HEK293 (cell line): ENCODE data around the gene SAMD11.

Experiments
- HOXD13 ChIP-seq: sonication (generic); formaldehyde crosslinking; IDR thresholded peaks from 2 replicates; pipeline ENCODE4 v1.8.0; 2022; ENCODE audit warnings: missing genetic modification reagents, borderline replicate concordance
- KLF8 ChIP-seq: fragments of 450-650 bp; formaldehyde crosslinking; IDR thresholded peaks from 2 replicates; pipeline ENCODE4 v1.5.1; 2016; ENCODE audit warnings: missing biosample characterization, missing genetic modification characterization
- OSR2 ChIP-seq: fragments of 450-650 bp; formaldehyde crosslinking; IDR thresholded peaks from 2 replicates; pipeline ENCODE4 v1.5.1; 2016; ENCODE audit warnings: missing biosample characterization, missing genetic modification characterization
- ZBTB10 ChIP-seq: fragments of 450-650 bp; formaldehyde crosslinking; IDR thresholded peaks from 2 replicates; pipeline ENCODE4 v1.5.1; 2016; ENCODE audit warnings: missing biosample characterization, missing genetic modification characterization
- ZBTB20 ChIP-seq: fragments of 450-650 bp; formaldehyde crosslinking; IDR thresholded peaks from 2 replicates; pipeline ENCODE4 v1.5.1; 2016; ENCODE audit warnings: missing biosample characterization, missing genetic modification characterization
- ZBTB26 ChIP-seq: fragments of 450-650 bp; formaldehyde crosslinking; optimal IDR thresholded peaks from 2 replicates; pipeline ENCODE3; 2016; ENCODE audit warnings: missing biosample characterization, mild to moderate bottlenecking, missing genetic modification characterization
- ZBTB48 ChIP-seq: fragments of 450-650 bp; formaldehyde crosslinking; IDR thresholded peaks from 2 replicates; pipeline ENCODE4 v1.5.1; 2016; ENCODE audit warnings: missing biosample characterization, missing genetic modification characterization
- ZBTB7A ChIP-seq: fragments of 450-650 bp; formaldehyde crosslinking; IDR thresholded peaks from 2 replicates; pipeline ENCODE4 v1.5.1; 2016; ENCODE audit warnings: low read depth, missing biosample characterization, missing genetic modification characterization
- ZNF10 ChIP-seq: fragments of 450-650 bp; formaldehyde crosslinking; IDR thresholded peaks from 2 replicates; pipeline ENCODE4 v1.5.1; 2017; ENCODE audit warnings: missing biosample characterization, missing genetic modification characterization
- ZNF132 ChIP-seq: fragments of 450-650 bp; formaldehyde crosslinking; IDR thresholded peaks from 2 replicates; pipeline ENCODE4 v1.5.1; 2017; ENCODE audit warnings: missing biosample characterization, missing genetic modification characterization, borderline replicate concordance
- ZNF146 ChIP-seq: fragments of 450-650 bp; formaldehyde crosslinking; IDR thresholded peaks from 2 replicates; pipeline ENCODE4 v1.5.1; 2016; ENCODE audit warnings: missing biosample characterization, missing genetic modification characterization
- ZNF16 ChIP-seq: fragments of 450-650 bp; formaldehyde crosslinking; IDR thresholded peaks from 2 replicates; pipeline ENCODE4 v1.5.1; 2016; ENCODE audit warnings: low read depth, missing biosample characterization, missing genetic modification characterization
- ZNF169 ChIP-seq: fragments of 450-650 bp; formaldehyde crosslinking; IDR thresholded peaks from 2 replicates; pipeline ENCODE4 v1.5.1; 2016; ENCODE audit warnings: missing biosample characterization, missing genetic modification characterization
- ZNF175 ChIP-seq: fragments of 450-650 bp; formaldehyde crosslinking; IDR thresholded peaks from 2 replicates; pipeline ENCODE4 v1.5.1; 2016; ENCODE audit warnings: missing biosample characterization, missing genetic modification characterization
- ZNF202 ChIP-seq: fragments of 450-650 bp; formaldehyde crosslinking; IDR thresholded peaks from 2 replicates; pipeline ENCODE4 v1.5.1; 2016; ENCODE audit warnings: missing biosample characterization, missing genetic modification characterization, borderline replicate concordance
- ZNF214 ChIP-seq: fragments of 450-650 bp; formaldehyde crosslinking; IDR thresholded peaks from 2 replicates; pipeline ENCODE4 v1.5.1; 2017; ENCODE audit warnings: missing biosample characterization, mild to moderate bottlenecking, missing genetic modification characterization, borderline replicate concordance
- ZNF292 ChIP-seq: fragments of 450-650 bp; formaldehyde crosslinking; IDR thresholded peaks from 2 replicates; pipeline ENCODE4 v1.5.1; 2016; ENCODE audit warnings: low read depth, missing biosample characterization, missing genetic modification characterization, borderline replicate concordance
- ZNF302 ChIP-seq: fragments of 450-650 bp; formaldehyde crosslinking; IDR thresholded peaks from 2 replicates; pipeline ENCODE4 v1.5.1; 2016; ENCODE audit warnings: missing biosample characterization, missing genetic modification characterization, low read depth
- ZNF311 ChIP-seq: fragments of 450-650 bp; formaldehyde crosslinking; IDR thresholded peaks from 2 replicates; pipeline ENCODE4 v1.5.1; 2017; ENCODE audit warnings: missing biosample characterization, missing genetic modification characterization, borderline replicate concordance
- ZNF391 ChIP-seq: fragments of 450-650 bp; formaldehyde crosslinking; IDR thresholded peaks from 2 replicates; pipeline ENCODE4 v1.5.1; 2016; ENCODE audit warnings: low read depth, missing biosample characterization, missing genetic modification characterization, borderline replicate concordance
- ZNF394 ChIP-seq: fragments of 450-650 bp; formaldehyde crosslinking; IDR thresholded peaks from 2 replicates; pipeline ENCODE4 v1.5.1; 2016; ENCODE audit warnings: missing biosample characterization, missing genetic modification characterization, mild to moderate bottlenecking, moderate library complexity, borderline replicate concordance
- ZNF416 ChIP-seq: fragments of 450-650 bp; formaldehyde crosslinking; IDR thresholded peaks from 2 replicates; pipeline ENCODE4 v1.5.1; 2016; ENCODE audit warnings: missing biosample characterization, missing genetic modification characterization
- ZNF529 ChIP-seq: fragments of 450-650 bp; formaldehyde crosslinking; IDR thresholded peaks from 2 replicates; pipeline ENCODE4 v1.5.1; 2017; ENCODE audit warnings: missing genetic modification characterization, missing biosample characterization; ENCODE audit not compliant: insufficient replicate concordance
- ZNF544 ChIP-seq: fragments of 450-650 bp; formaldehyde crosslinking; IDR thresholded peaks from 2 replicates; pipeline ENCODE4 v1.5.0; 2017; ENCODE audit warnings: missing biosample characterization, missing genetic modification characterization
- ZNF560 ChIP-seq: fragments of 450-650 bp; formaldehyde crosslinking; IDR thresholded peaks from 2 replicates; pipeline ENCODE4 v1.5.1; 2017; ENCODE audit warnings: missing biosample characterization, missing genetic modification characterization, borderline replicate concordance
- ZNF585B ChIP-seq: fragments of 450-650 bp; formaldehyde crosslinking; IDR thresholded peaks from 2 replicates; pipeline ENCODE4 v1.5.1; 2016; ENCODE audit warnings: missing biosample characterization, missing genetic modification characterization
- ZNF629 ChIP-seq: fragments of 450-650 bp; formaldehyde crosslinking; IDR thresholded peaks from 2 replicates; pipeline ENCODE4 v1.5.1; 2017; ENCODE audit warnings: missing biosample characterization, missing genetic modification characterization
- ZNF654 ChIP-seq: fragments of 450-650 bp; formaldehyde crosslinking; IDR thresholded peaks from 2 replicates; pipeline ENCODE4 v1.5.1; 2016; ENCODE audit warnings: low read depth, missing biosample characterization, missing genetic modification characterization
- ZNF664 ChIP-seq: fragments of 450-650 bp; formaldehyde crosslinking; IDR thresholded peaks from 2 replicates; pipeline ENCODE4 v1.5.1; 2016; ENCODE audit warnings: missing biosample characterization, missing genetic modification characterization
- ZNF677 ChIP-seq: fragments of 450-650 bp; IDR thresholded peaks from 2 replicates; pipeline ENCODE4 v1.5.0; 2018; ENCODE audit warnings: missing biosample characterization, mild to moderate bottlenecking, missing genetic modification characterization, moderate library complexity
- ZNF692 ChIP-seq: fragments of 450-650 bp; formaldehyde crosslinking; IDR thresholded peaks from 2 replicates; pipeline ENCODE4 v1.5.1; 2016; ENCODE audit warnings: missing biosample characterization, missing genetic modification characterization
- ZNF701 ChIP-seq: fragments of 450-650 bp; formaldehyde crosslinking; IDR thresholded peaks from 2 replicates; pipeline ENCODE4 v1.5.1; 2016; ENCODE audit warnings: missing biosample characterization, missing genetic modification characterization
- ZNF76 ChIP-seq: fragments of 450-650 bp; formaldehyde crosslinking; IDR thresholded peaks from 2 replicates; pipeline ENCODE4; 2016; ENCODE audit warnings: low read depth, missing biosample characterization, missing genetic modification characterization, borderline replicate concordance
- ZNF776 ChIP-seq: fragments of 450-650 bp; formaldehyde crosslinking; IDR thresholded peaks from 2 replicates; pipeline ENCODE4 v1.5.0; 2017; ENCODE audit warnings: missing biosample characterization, missing genetic modification characterization, borderline replicate concordance
- ZNF837 ChIP-seq: fragments of 450-650 bp; formaldehyde crosslinking; IDR thresholded peaks from 2 replicates; pipeline ENCODE4 v1.5.1; 2016; ENCODE audit warnings: missing biosample characterization, missing genetic modification characterization
- ZSCAN5A ChIP-seq: fragments of 450-650 bp; formaldehyde crosslinking; IDR thresholded peaks from 2 replicates; pipeline ENCODE4 v1.5.1; 2016; ENCODE audit warnings: missing biosample characterization, missing genetic modification characterization

The SAMD11 gene

GRCh38 chr1:939511-940106 is 15.9 kb downstream of the SAMD11 start (continued):
- TF ChIP-seq ZBTB26 (tag by site-specific recombination) (no peak), ZNF132 (tag by site-specific recombination) (no peak), ZBTB48 (0 out of 2 replicates have a peak, but pooled peaks have one; percentile 10), ZNF416 (tag by site-specific recombination) (no peak), ZNF16 (no peak), ZBTB20 (tag by site-specific recombination) (no peak), ZNF391 (tag by site-specific recombination) (no peak), KLF8 (tag by site-specific recombination) (no peak), ZNF654 (tag by site-specific recombination) (no peak), OSR2 (tag by site-specific recombination) (no peak), ZNF560 (tag by site-specific recombination) (no peak), ZNF629 (no peak), ZBTB10 (tag by site-specific recombination) (peak; percentile 32; the same call in 1 of the 2 replicates), ZNF146 (tag by site-specific recombination) (0 out of 2 replicates have a peak, but pooled peaks have one; percentile 13), ZNF701 (no peak), ZNF677 (tag by site-specific recombination) (no peak), ZNF10 (tag by site-specific recombination) (0 out of 2 replicates have a peak, but pooled peaks have one; percentile 7), ZNF585B (tag by site-specific recombination) (no peak), ZNF175 (tag by site-specific recombination) (no peak), ZNF776 (tag by site-specific recombination) (no peak), ZBTB7A (peak; percentile 81; the same call in 1 of the 2 replicates), ZNF292 (tag by site-specific recombination) (no peak), ZNF394 (tag by site-specific recombination) (no peak), HOXD13 (CRISPR knock-in tag) (no peak), ZNF544 (tag by site-specific recombination) (no peak), ZSCAN5A (tag by site-specific recombination) (no peak), ZNF169 (tag by site-specific recombination) (no peak), ZNF529 (tag by site-specific recombination) (no peak), ZNF214 (tag by site-specific recombination) (no peak), ZNF664 (tag by site-specific recombination) (no peak), ZNF837 (tag by site-specific recombination) (no peak), ZNF311 (tag by site-specific recombination) (no peak), ZNF76 (no peak), ZNF202 (tag by site-specific recombination) (no peak), ZNF692 (no peak), ZNF302 (tag by site-specific recombination) (no peak)
